NK-92 (cell line): ENCODE data around the gene EEF1A2.
"Not testable (repeated sequence)": the region's sequence is repeated elsewhere in the genome, so short reads cannot be mapped to it uniquely, and the experiment has no call there.

Source experiments
- DNase-seq: peaks from one replicate; lab custom pipeline; 2025; ENCODE audit not compliant: unreplicated experiment; lab: John Stamatoyannopoulos, UW

Gene EEF1A2

DNA sequence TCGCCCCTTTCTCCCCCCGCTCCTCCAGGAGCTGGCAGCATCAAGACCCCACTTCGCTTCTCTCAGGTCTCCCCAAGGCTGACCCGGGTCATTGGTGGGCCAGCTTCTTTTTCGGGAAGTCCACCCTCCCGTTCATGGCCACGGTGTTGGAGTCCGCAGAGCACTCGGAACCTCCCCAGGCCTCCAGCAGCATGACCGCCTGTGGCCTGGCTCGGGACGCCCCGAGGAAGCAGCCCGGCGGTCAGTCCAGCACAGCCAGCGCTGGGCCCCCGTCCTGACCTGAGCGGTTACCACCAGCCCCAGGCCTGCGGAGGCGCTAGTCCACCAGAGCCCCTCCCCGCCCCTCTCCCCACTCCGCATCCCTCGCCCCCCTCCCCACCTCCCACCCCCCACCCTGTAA, 22.7 kb upstream of the EEF1A2 start:
- no peak for DNase-seq

DNA sequence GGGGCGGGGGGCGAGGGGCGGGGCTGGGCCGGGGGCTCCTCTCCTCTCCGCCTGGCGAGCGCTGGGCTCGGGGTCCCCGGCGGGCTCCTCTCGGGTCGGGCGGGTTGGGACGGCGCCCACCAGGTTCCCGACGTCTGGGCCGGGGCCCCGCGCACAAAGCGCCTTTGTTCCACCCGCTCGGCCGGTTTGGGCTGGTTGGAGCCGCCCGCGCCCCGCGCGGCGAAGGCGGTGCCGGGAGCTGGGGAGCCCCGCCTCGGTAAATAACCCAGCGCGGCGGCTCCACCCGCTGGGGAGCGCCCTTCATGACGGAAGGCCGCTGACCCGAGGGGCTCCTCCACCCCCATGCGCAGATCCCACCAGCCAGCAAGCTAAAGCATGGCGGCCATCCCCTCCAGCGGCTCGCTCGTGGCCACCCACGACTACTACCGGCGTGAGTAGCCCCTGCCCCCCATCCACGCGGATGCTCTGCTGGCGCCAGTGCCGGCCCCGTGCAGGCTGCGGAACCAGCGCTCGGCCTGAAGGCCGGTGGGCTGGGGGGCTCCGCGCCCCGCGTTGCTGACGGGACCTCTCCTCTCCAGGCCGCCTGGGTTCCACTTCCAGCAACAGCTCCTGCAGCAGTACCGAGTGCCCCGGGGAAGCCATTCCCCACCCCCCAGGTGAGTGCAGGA, 22.2 kb upstream of the EEF1A2 start:
- no peak for DNase-seq

DNA sequence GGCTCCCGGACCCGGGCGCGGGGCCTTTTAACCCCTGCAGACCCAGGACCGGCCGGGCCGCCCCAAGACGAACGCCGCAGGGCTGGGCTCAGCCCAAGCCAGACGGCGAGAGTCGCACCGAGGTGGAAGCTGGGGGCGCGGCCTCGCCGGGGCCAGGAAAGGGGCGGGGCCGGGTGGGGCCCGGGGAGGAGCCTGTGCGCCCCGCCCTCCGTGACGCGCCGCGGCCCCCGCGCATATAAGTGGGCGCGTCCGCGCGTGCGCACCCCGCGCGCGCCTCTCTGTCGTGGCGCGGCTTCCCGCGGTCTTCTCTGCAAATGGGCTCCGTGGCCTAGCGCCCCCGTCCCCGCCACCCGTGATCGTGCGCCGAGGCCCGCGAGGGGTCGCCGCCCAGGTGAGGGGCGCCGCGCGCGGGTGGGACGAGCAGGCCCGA, 21.6 kb upstream of the EEF1A2 start, which contains the start of gene PPDPF:
Gene PPDPF, plus strand, starts transcription at position 262 of the 430 bp plus-strand sequence. CDS start 544 bp downstream, outside the sequence.
- peak; percentile 26 for DNase-seq

DNA sequence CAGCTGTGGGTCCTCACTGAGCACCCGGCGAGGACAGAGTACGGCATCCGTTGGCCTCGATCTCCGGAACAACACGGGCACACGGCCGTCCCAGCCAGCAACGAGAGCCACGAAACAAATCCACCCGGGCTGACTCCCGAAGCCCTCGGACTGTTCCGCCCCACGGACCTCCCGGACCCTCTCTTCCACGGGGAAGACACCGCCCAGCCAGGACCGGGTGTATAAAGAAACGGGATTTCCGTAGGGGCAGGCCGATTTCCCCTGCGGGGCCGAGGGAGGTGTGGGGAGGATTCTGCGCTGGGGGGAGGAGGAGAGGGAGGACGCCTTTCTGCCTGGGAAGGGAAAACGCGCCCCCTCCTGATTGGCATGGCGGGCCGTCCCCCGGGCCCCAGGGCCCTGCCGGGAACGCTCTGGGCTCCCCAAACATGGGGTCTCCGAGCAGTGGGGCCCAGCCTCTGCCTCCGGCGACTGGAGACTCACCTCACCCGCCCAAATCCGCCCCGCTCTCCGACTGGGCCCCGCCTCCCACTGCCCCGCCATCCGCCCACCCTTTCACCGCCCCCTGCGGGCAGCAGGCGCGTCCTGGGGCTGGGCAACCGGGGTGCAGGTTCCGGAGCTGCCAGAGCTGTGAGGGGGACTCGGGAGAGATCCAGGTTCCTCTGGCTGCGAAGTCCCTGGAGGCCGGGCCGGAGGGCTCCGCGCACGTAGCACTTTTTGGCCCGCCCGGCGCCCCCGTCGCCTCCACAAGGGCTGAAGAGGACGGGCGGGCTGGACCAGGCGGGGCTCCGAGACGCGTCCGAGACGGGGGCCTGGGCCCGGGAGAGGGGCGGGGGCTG, 21.0 kb upstream of the EEF1A2 start:
- DNase-seq = no peak

DNA sequence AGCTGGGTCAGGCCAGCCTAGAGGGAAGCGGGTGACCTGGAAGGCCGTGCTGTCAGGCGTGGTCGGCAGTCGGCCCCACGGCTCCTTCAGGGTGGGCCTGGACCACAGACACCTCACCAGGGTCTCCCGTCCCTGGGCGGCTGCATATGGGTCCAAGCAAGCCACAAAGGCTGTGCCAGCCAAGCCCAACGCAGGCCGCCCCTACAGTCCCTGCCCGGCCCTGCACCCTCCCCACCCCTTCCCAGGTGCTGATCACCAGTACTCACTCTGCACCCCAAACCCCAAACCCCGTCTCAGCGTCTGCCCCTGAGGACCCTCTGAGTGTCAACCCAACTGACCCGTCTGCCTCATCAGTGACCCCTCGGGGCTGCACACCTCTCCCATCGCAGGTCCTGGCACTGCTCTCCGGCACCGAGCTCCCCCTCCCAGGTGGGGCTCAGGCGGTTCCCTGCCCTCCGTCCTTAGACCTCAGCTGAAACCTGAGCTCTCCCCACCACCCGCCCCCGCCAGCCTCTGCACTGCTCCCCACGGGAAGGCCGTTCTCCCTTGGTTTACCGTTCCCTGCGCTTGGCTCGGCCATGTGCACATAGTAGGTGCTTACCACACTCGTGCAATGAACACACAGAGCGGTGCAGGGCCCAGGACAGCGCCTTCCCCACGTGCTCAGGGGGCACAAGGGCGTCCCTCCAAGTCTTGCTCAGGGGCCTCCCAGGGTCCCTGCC, 20.2 kb upstream of the EEF1A2 start:
- DNase-seq = no peak

DNA sequence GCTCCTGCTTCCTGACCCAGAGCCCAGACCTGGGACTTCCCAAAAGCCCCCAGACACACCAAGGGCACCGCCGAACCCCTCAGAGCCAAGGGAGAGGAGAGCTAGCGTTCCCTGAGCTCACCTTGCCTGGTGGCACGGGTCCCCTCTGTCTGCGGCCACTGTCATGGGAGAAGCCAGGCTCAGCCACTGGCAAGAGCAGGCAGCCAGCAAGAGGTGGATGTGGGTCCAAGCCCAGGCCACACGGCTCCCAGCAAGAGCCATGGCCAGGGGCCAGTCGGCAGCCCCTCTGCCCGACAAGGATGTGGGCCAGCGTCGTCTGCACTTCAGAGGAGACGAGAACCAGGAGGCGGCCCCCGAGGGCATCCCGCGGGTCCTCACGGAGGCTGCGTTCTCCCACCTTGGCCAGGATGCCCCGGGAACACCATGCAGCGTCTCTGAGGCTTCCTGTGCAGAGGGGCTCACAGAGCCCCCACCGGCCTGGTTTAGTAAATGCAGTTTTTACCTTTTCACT, 19.5 kb upstream of the EEF1A2 start:
- DNase-seq = no peak

DNA sequence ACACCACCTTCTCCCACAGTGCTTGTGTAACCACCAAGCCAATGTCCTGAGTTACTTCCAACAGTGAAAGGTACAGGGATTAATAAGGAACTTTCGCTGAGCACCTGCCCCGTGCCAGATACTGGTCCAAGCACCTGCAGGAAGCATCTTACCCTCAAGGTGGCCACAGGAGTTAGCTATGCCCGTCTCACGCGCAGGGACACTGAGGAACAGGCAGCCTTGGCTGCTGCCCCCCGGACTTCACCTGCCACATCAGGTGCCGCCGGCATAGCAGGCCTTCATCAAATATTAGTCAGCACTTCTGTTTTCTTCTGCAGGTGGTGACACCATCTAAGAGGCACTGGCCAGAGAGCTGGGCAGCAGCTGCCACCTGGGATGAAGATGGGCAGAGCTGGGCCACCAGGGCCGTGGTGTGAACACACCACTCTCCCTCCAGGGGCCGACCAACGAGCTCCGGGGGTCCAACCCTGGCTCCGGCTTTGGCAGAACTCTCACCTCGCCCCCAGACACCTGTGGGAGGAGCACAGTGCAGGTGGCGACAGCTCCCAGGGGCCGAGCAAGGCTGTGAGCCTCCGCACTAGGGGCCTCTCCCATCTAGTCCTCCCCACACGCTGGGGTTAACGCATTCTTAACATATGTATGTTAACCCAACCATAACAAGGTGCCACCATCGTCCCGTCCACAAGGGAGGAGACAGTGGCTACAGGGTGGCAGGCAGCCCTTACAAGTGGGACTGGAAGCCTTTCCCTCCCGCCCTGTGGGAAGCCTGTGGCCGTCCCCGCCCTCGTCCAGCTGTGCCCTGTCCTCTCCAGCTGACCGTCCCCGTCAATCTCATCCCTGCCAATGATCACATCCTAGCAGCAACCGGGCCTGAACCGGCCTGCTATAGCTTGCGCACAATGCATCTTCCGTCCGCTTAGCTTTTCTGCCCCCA, 18.8 kb upstream of the EEF1A2 start:
- DNase-seq = no peak

DNA sequence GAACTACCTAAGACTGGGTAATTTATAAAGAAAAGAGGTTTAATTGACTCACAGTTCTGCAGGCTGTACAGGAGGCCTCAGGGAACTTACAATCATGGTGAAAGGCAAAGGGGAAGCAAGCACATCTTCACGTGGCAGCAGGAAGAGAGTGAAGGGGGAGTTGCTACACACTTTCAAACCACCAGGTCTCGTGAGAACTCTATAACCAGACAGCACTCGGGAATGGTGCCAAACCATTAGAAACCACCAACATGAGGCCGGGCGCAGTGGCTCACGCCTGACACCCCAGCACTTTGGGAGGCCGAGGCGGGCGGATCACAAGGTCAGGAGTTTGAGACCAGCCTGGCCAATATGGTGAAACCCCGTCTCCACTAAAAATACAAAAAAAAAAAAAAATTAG, 15.6 kb upstream of the EEF1A2 start:
- not testable (repeated sequence) for DNase-seq

DNA sequence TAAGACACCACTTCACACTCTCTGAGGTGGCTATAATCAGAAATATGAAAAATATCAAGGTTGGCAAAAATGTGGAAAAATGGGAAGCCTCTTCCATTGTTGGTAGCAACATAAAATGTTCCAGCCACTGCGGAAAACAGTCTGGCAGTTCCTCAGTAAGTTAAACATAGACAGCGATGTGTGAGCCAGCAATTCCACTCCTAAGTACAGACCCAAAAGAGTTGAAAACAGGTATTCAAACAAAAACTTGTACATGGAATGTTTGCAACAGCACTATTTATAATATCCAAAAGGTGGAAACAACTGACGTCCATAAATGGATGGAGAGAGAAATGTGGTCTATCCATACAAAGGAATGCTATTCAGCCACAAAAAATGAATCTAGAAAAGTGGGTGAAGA, 14.3 kb upstream of the EEF1A2 start:
- no peak for DNase-seq

DNA sequence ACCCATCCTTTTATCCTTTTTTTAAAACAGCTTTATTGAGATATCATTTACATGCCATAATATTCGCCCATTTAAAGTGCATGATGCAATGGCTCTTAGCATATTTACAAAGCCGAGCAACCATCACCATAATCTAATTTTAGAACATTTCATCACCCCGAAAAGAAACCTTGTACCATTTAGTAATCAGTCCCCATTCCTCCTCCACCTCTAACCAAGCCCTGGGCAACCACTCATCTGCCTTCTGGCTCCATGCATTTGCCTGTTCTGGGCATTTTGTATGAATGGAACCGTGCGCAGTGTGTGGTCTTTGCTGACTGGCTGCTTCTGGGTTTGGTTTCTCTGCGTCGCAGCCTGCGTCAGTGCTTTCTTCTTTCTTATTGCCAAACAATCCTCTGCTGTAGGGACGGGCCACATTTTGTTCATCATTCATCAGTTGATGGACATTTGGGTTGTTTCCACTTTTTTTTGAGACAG, 10.2 kb upstream of the EEF1A2 start:
- no peak for DNase-seq

DNA sequence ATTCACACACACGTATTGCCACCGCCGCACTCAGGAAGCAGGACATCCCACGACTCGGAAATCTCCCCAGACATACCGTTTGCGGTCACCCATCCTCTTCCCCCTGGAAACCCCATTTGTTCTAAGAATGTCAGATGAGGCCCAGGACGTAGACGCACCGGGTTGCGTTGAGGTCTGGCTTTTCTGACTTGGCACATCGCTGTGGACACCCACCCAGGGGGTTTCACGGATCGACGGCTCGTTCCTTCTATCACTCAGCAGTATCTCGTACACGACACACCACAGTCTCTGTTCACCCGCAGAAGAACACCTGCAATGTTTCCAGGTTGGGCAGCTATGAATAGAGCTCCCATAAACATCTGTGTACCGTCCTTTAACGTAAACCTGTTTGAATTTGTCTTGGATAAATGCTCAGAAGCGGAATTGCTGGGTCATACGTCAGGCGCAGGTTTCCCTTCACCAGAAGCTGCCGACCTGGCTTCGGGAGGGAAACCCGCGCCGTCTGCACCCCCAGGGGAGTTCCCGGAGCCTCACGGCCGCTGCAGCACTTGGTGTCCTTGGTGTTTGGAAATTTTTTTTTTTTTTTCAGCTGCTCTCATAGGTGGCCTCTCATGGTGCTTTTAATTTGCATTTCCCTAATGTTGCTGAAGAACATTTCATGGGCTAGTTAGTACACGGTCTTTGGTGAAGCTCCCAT, 9.3 kb upstream of the EEF1A2 start:
- no peak for DNase-seq

DNA sequence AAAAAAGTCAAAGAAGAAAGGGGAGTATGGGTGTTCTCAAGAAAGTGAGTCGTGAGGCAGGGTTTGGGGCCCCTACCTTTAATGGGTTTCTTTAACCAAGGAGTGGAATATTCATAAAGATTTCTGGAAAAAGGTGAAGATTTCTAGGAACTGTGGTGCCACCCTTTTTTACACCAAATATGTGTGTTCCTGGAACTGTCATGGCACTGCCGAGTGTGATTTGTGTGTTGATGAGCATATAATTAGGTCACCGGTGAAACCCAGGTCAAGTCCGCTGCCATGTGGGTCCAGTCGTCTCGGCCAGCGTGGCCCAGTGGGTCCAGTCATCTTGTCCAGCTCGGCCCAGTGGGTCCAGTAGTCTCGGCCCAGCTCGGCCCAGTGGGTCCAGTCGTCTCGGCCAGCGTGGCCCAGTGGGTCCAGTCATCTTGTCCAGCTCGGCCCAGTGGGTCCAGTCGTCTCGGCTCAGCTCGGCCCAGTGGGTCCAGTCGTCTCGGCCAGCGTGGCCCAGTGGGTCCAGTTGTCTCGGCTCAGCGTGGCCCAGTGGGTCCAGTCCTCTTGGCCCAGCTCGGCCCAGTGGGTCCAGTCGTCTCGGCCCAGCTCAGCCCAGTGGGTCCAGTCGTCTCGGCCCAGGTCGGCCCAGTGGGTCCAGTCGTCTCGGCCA, 8.3 kb upstream of the EEF1A2 start:
- DNase-seq = no peak

DNA sequence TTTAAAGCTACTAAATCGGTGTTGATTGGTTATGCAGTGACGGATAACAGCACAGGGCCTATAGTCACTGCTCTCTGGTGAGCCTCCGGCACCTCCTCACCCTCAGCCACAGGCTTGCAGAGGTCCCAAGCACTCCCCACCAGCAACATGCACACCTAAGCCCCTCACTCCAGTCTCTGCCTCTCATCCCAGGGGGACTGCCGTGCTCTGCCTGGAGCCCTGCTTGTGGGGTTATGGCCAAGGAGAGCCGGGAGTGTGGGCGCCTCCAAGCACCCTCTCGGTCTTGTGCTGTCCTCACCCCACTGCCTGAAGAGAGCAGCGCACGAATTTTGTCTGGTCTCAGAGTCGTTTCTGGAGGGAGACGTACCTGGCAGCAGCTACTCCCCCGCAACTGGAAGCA, 6.8 kb upstream of the EEF1A2 start:
- no peak for DNase-seq

DNA sequence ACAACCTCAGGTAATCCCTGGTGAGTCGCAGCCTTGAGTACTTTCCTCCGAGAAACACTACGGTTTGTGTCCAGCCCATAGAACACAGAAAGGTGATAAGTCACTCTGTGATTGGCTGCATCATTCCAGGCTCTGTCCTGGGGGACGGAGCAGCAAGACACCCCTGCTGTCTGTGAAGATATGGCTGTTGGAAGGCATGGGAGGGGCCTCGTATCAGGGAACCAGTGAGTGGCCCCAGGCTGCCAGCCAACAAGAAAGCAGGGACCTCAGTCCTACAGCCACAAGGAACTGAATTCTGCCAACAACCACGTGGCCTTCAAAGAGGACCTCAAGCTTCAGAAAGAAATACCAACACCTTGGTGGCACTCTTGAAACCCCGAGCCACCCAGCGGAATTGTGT, 6.4 kb upstream of the EEF1A2 start:
- DNase-seq = no peak

DNA sequence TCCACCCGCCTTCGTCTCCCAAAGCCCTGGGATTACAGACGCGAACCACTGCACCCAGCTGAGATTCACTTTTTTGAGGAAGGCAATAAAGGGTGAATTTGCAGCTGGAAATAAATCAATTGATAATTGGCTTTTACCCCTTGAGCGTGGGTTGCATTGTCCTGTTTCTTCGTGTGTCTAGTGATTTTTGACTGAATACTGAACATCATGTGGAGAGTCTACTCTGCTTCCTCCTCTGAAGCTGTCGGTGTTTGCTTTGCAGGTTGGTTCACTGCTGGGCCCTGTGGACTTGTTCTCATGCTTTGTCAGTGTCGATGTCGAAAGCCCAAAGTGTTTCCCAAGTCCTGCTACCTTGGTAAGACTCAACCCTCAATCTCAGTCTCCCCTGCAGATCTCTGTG, 5.8 kb upstream of the EEF1A2 start:
- DNase-seq = no peak

DNA sequence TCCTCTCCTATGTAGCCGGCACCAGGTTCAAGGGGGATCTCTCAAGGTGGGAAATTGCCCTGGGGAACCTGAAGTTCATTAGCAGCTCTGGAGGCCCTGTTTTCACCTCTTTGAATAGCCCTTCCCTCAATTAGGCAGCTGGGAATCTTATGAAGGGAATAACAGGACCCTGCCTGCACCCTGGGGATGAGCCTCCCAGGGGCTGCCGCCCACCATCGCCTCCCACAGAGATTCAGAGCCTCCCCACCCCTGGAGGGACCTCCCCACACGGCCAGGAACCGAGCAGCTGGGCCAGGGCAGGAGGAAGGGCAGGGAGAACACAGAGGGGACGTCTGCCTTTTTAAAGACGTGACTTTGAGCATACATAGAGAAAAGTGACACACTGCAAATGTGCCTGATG, 4.6 kb upstream of the EEF1A2 start:
- no peak for DNase-seq

DNA sequence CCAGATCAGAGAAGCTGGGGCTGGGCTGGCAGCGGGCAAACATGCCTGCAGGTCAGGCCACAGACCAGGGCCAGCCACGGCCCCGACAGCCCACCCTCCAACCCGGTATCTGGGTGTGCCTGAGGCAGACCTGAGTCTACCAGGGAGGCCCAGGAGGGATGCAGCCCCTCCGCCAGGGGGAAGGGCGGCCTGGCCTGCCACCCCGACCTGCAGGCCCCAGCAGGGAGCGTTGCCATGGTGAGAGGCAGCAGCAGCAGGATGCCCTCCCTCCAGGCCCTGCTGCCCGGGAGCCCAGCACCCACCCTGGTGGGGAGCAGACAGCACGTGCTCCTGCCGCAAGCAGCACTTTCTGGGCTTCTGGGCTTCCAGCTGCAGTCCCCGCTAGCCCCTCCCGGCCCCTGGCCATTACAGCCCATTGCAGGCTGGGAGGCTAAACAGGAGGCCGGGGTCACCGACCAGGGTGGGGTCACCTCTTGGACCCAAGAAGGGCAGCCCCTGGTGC, 3.8 kb upstream of the EEF1A2 start:
- DNase-seq = no peak

DNA sequence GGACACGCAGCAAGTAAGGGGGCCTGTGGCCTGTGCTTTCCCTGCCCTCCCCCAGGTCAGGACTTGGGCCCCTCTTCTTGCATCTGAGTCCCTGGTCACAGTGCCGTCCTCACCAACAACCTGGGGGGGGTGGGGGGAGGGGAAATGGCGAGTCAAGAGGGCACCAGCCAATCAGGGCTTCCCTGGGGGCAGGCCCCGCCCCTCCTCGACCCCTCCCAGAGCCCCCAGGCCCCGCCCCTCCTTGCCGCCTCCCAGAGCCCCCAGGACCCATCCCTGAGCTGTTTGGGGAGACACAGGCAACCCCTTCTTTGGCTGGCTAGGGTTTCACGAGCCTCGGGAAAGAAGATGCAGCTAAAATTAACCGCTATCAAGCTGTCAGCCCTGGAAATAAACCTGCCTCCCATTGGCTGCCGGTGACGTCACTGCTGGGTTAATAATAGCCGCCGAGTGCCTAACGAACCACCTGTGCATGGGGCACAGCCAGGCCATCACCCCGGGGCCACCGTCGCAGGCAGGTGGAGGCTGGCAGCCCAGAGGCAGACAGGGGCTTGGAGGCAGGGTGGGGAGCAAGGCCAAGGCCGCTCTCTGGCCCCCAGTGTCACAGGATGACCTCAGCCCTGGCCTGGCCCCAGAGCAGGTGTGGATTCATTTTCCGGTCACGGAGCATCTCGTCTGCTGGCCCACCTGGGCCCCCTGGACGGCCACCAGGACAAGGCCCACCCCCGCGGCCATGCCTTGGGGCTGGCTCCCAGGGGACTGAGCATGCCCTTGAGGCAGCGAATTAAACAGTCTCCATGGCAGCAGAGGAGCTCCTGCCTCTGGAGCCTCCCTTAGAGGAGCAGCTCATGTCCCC, 3.2 kb upstream of the EEF1A2 start:
- no peak for DNase-seq
